ENCODE results near the gene DGUOK. TPM values are rescaled to one million over a fixed set of nuclear protein-coding genes. Genes with fewer than 3 reads are reported as not detected.

The DGUOK gene
- total and polyA plus RNA-seq, 10 of the 15 experiments (the other 5 are each of a cell fraction or from before 2014, with no cell fraction given) = 64.4 to 234 (median 91.4) TPM

DNA sequence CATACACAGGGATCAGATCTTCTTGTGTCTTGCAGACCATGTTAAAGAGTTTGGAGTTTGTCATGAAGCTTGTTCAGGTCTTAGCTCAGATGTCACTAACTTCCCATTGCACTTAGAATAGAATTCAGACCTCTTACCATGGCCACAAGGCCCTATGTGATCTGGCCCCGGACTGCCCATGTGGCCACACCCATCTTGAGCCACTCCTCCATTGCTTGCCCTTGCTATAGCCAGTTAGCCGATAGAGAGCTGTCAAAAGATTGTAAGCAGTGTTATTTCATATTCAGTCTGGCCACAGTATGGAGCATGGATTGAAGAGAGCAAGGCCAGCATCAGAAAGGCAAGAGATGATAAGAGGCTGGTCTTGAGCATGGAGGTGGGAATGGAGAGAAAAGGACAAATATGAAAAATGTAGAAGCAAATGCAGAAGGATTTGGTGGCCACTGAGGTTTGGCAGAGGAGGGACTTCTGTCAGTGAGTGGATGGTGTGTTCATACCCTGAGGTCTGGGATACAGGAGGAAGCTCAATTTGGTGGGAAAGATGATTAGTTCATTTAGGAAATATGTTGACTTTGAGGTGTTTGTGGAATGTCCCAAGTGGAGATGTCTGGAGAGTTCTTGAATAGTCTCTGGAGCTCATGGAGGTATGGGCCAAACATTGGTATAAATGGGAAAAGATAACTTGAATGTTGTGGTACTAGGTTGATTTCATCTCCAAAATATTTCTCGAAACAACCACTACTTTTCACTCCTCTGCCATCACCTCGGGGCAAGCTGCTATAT is 10.6 kb downstream of the DGUOK start:
- ChIA-PET CTCF (interaction anchor here (0.7 to 2.6 kb wide), 5 partner anchors 29 to 276 kb away, joined by 3 to 10 read pairs (median 5); partner anchors contain the start of gene STAMBP), RAD21 (ENCODE audit: unreplicated experiment) (interaction anchor here (0.5 to 2.3 kb wide), 4 partner anchors 29 to 185 kb away, joined by 4 to 6 read pairs (median 5); no protein-coding TSS in a partner anchor), SMC1A (ENCODE audit: uncharacterized antibody, unreplicated experiment) (interaction anchor here (1.0 to 3.2 kb wide), 8 partner anchors 10 to 115 kb away, joined by 3 to 17 read pairs (median 4); no protein-coding TSS in a partner anchor), POLR2A (interaction anchor here (0.8 to 2.1 kb wide), 4 partner anchors 9 to 33 kb away, joined by 3 to 6 read pairs (median 4); no protein-coding TSS in a partner anchor)
- no TSS peak for BruUV-seq (replicated peaks)
- H3K27me3 ChIP-seq (replicated peaks in 1 of 2; ENCODE audit: control insufficient read depth in 2 of 2, insufficient read depth in 2 of 2, low read length in 1 of 2) = no peaks in the 10 kb centered on the region
- no peak overlapping the region for H3K4me2 ChIP-seq (ENCODE audit: control insufficient read depth, insufficient read depth)
- no peak overlapping the region for H3K9ac ChIP-seq (ENCODE audit: control insufficient read depth, insufficient read depth, low read length)
- in situ Hi-C loops (cut with MboI) (no loop called here), intact Hi-C loops (cut with micrococcal nuclease; ENCODE audit: unreplicated experiment) (no loop called here)
- H4K20me1 ChIP-seq (ENCODE audit: control insufficient read depth, insufficient read depth) = no peaks in the 10 kb centered on the region
- DNase-seq (ENCODE audit: low read depth, low spot score) (no peak), ATAC-seq (no peak), FAIRE-seq (no peak)
- H2AFZ ChIP-seq (ENCODE audit: control insufficient read depth, low read depth, low read length) = no peak overlapping the region
- WGBS (ENCODE audit: insufficient coverage, insufficient replicate concordance, low lambda C conversion rate, missing lambda C conversion rate) = 85% methylated on average over 4 of the region's 4 CpGs
- peaks cover 0 to 14% of the 10 kb centered on the region in 2 experiments; a peak in 3 of 4 replicates for H3K36me3 ChIP-seq (ENCODE audit: control insufficient read depth in 2 of 2, insufficient read depth in 2 of 2, low read length in 1 of 2)
- TF ChIP-seq YBX1 (IDR thresholded peaks at IDR 0.05) (no peak), CHD2 (IDR thresholded peaks at IDR 0.05; ENCODE audit: borderline replicate concordance, low read depth, low read length) (no peak), TARDBP (IDR thresholded peaks at IDR 0.05; ENCODE audit: borderline replicate concordance) (no peak), SIX5 (IDR thresholded peaks at IDR 0.05; ENCODE audit: low read depth, low read length, severe bottlenecking) (no peak), HDAC6 (IDR thresholded peaks at IDR 0.05; ENCODE audit: unreplicated experiment) (no peak), RFX5 (IDR thresholded peaks at IDR 0.05; ENCODE audit: low read depth, low read length) (no peak), POLR2AphosphoS2 (IDR thresholded peaks at IDR 0.05; ENCODE audit: low read depth, low read length) (no peak), SUPT20H (IDR thresholded peaks at IDR 0.05; ENCODE audit: borderline replicate concordance, control insufficient read depth, low read depth, low read length) (no peak), CHD4 (IDR thresholded peaks at IDR 0.05) (no peak)
- TF ChIP-seq, protein P1, sequence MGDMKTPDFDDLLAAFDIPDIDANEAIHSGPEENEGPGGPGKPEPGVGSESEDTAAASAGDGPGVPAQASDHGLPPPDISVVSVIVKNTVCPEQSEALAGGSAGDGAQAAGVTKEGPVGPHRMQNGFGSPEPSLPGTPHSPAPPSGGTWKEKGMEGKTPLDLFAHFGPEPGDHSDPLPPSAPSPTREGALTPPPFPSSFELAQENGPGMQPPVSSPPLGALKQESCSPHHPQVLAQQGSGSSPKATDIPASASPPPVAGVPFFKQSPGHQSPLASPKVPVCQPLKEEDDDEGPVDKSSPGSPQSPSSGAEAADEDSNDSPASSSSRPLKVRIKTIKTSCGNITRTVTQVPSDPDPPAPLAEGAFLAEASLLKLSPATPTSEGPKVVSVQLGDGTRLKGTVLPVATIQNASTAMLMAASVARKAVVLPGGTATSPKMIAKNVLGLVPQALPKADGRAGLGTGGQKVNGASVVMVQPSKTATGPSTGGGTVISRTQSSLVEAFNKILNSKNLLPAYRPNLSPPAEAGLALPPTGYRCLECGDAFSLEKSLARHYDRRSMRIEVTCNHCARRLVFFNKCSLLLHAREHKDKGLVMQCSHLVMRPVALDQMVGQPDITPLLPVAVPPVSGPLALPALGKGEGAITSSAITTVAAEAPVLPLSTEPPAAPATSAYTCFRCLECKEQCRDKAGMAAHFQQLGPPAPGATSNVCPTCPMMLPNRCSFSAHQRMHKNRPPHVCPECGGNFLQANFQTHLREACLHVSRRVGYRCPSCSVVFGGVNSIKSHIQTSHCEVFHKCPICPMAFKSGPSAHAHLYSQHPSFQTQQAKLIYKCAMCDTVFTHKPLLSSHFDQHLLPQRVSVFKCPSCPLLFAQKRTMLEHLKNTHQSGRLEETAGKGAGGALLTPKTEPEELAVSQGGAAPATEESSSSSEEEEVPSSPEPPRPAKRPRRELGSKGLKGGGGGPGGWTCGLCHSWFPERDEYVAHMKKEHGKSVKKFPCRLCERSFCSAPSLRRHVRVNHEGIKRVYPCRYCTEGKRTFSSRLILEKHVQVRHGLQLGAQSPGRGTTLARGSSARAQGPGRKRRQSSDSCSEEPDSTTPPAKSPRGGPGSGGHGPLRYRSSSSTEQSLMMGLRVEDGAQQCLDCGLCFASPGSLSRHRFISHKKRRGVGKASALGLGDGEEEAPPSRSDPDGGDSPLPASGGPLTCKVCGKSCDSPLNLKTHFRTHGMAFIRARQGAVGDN (IDR thresholded peaks at IDR 0.05) = no peak
- TF ChIP-seq, protein P2, sequence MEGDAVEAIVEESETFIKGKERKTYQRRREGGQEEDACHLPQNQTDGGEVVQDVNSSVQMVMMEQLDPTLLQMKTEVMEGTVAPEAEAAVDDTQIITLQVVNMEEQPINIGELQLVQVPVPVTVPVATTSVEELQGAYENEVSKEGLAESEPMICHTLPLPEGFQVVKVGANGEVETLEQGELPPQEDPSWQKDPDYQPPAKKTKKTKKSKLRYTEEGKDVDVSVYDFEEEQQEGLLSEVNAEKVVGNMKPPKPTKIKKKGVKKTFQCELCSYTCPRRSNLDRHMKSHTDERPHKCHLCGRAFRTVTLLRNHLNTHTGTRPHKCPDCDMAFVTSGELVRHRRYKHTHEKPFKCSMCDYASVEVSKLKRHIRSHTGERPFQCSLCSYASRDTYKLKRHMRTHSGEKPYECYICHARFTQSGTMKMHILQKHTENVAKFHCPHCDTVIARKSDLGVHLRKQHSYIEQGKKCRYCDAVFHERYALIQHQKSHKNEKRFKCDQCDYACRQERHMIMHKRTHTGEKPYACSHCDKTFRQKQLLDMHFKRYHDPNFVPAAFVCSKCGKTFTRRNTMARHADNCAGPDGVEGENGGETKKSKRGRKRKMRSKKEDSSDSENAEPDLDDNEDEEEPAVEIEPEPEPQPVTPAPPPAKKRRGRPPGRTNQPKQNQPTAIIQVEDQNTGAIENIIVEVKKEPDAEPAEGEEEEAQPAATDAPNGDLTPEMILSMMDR (IDR thresholded peaks at IDR 0.05 in 2 of 3, conservative IDR thresholded peaks at IDR 0.05 in 1 of 3; ENCODE audit: control insufficient read depth in 2 of 3, extremely low read depth in 1 of 3, insufficient read depth in 1 of 3, low read depth in 3 of 3, low read length in 3 of 3) = no peak
- H3K27ac ChIP-seq (ENCODE audit: control insufficient read depth, insufficient read depth) = no peak overlapping the region
- peaks cover 8% of the 10 kb centered on the region; the same call in 1 of the 2 replicates for H3K4me1 ChIP-seq (ENCODE audit: control insufficient read depth, insufficient read depth, low read length)
- no peaks in the 10 kb centered on the region for H3K9me3 ChIP-seq (replicated peaks; ENCODE audit: control insufficient read depth, insufficient read depth, low read length)
- no peak overlapping the region for H3K4me3 ChIP-seq
- peaks cover 66% of the 10 kb centered on the region for H3K79me2 ChIP-seq (ENCODE audit: control insufficient read depth, insufficient read depth, low read length)

All from GM12878 (cell line).